Hepatocyte (in vitro differentiated cells): Measurements from ENCODE around the gene BCL2L12. TPM values are rescaled to one million over a fixed set of nuclear protein-coding genes. Genes with fewer than 3 reads are reported as not detected.

Experiments
- DNase-seq: peaks from one replicate; pipeline ENCODE4 v3.0.0-alpha.2; 2016; ENCODE audit warnings: low spot score
- H2AFZ ChIP-seq: fragments of 200-600 bp; sonication (generic); 2 replicates; pipeline ENCODE4 v1.6.0; 2016; ENCODE audit warnings: antibody characterized with exemption, mild to moderate bottlenecking
- H3K27ac ChIP-seq: fragments of 200-600 bp; sonication (generic); 2 replicates; pipeline ENCODE4 v1.5.1; 2016; ENCODE audit warnings: mild to moderate bottlenecking
- H3K27me3 ChIP-seq: fragments of 200-600 bp; sonication (generic); 2 replicates; pipeline ENCODE4 v1.6.1; 2016
- H3K36me3 ChIP-seq: fragments of 200-600 bp; sonication (generic); replicated peaks from 2 replicates; pipeline ENCODE4 v1.5.1; 2016; ENCODE audit warnings: low read depth; ENCODE audit not compliant: insufficient read depth
- H3K4me1 ChIP-seq: fragments of 200-600 bp; sonication (generic); 2 replicates; pipeline ENCODE4 v1.5.1; 2016; ENCODE audit warnings: mild to moderate bottlenecking, moderate library complexity; ENCODE audit not compliant: insufficient read depth
- H3K4me2 ChIP-seq: fragments of 200-600 bp; sonication (generic); 2 replicates; pipeline ENCODE4 v1.6.0; 2016
- H3K4me3 ChIP-seq: fragments of 200-600 bp; sonication (generic); 2 replicates; pipeline ENCODE4 v1.5.1; 2016; ENCODE audit warnings: mild to moderate bottlenecking
- H3K79me2 ChIP-seq: fragments of 200-600 bp; sonication (generic); 2 replicates; pipeline ENCODE4 v1.6.0; 2017; ENCODE audit warnings: mild to moderate bottlenecking
- H3K9me2 ChIP-seq: fragments of 200-600 bp; sonication (generic); replicated peaks from 2 replicates; pipeline ENCODE4 v1.6.0; 2017; ENCODE audit warnings: mild to moderate bottlenecking; ENCODE audit not compliant: insufficient read depth
- H3K9me3 ChIP-seq: fragments of 200-600 bp; sonication (generic); 2 replicates; pipeline ENCODE4 v1.5.1; 2016; ENCODE audit warnings: low read depth, mild to moderate bottlenecking
- H4K20me1 ChIP-seq: fragments of 200-600 bp; sonication (generic); 2 replicates; pipeline ENCODE4 v1.6.0; 2016; ENCODE audit warnings: mild to moderate bottlenecking; ENCODE audit not compliant: insufficient read depth, poor library complexity, severe bottlenecking
- EZH2 ChIP-seq: fragments of 200-600 bp; sonication (generic); IDR thresholded peaks from 2 replicates; pipeline ENCODE4 v1.6.1; 2016; ENCODE audit warnings: antibody characterized with exemption, mild to moderate bottlenecking, borderline replicate concordance
- EZH2phosphoT487 ChIP-seq: fragments of 200-600 bp; sonication (generic); IDR thresholded peaks from one replicate; pipeline ENCODE4 v1.6.1; 2018; ENCODE audit warnings: antibody characterized with exemption, mild to moderate bottlenecking, low read depth, moderate library complexity; ENCODE audit not compliant: unreplicated experiment, severe bottlenecking
- WGBS: methylation state at CpG from one replicate; pipeline ENCODE4 v1.1.6; 2016; ENCODE audit warnings: low lambda C conversion rate; ENCODE audit errors: missing lambda C conversion rate; 5-methylcytosine and 5-hydroxymethylcytosine counted together
- polyA plus RNA-seq: library from polyadenylated mRNA; unstranded; fragments of >200 nt; fragmentation: Nextera tagmentation; extraction: Ambion mirVana; gene quantifications from 2 replicates; pipeline ENCODE4 v1.2.1, GENCODE V29; 2016
- total RNA-seq: library from RNA; depleted of rRNA; stranded (reverse); fragments of >200 nt; gene quantifications from 2 replicates; pipeline ENCODE4 v1.2.3, GENCODE V29; 2014
- TF ChIP-seq, protein P1 (sequence below): fragments of 200-600 bp; sonication (generic); IDR thresholded peaks from 2 replicates; pipeline ENCODE4 v1.5.1; 2016; ENCODE audit warnings: antibody characterized with exemption, mild to moderate bottlenecking; ENCODE audit not compliant: poor library complexity

The BCL2L12 gene
- total and polyA plus RNA-seq, 2 experiments from 2014 or later = 4.9 to 28.3 TPM

GRCh38 chr19:49655570-49656455, 9.9 kb upstream of the BCL2L12 start:
- Histone ChIP-seq H2AFZ (no peak overlapping the region), H3K9me3 (no peaks in the 10 kb centered on the region), H3K4me1 (no peaks in the 10 kb centered on the region), H3K9me2 (no peaks in the 10 kb centered on the region), H3K4me2 (no peak overlapping the region), H3K27me3 (no peaks in the 10 kb centered on the region), H3K79me2 (no peaks in the 10 kb centered on the region), H3K36me3 (no peaks in the 10 kb centered on the region), H4K20me1 (no peaks in the 10 kb centered on the region), H3K27ac (no peak overlapping the region), H3K4me3 (no peak overlapping the region)
- DNase-seq = no peak
- 95% methylated on average over 23 of the region's 23 CpGs for WGBS
- TF ChIP-seq EZH2 (no peak), EZH2phosphoT487 (no peak)
- TF ChIP-seq, protein P1, sequence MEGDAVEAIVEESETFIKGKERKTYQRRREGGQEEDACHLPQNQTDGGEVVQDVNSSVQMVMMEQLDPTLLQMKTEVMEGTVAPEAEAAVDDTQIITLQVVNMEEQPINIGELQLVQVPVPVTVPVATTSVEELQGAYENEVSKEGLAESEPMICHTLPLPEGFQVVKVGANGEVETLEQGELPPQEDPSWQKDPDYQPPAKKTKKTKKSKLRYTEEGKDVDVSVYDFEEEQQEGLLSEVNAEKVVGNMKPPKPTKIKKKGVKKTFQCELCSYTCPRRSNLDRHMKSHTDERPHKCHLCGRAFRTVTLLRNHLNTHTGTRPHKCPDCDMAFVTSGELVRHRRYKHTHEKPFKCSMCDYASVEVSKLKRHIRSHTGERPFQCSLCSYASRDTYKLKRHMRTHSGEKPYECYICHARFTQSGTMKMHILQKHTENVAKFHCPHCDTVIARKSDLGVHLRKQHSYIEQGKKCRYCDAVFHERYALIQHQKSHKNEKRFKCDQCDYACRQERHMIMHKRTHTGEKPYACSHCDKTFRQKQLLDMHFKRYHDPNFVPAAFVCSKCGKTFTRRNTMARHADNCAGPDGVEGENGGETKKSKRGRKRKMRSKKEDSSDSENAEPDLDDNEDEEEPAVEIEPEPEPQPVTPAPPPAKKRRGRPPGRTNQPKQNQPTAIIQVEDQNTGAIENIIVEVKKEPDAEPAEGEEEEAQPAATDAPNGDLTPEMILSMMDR = no peak

GRCh38 chr19:49656456-49657109, 9.2 kb upstream of the BCL2L12 start:
- WGBS = 92% methylated on average over 17 of the region's 17 CpGs
- H3K79me2 ChIP-seq = no peaks in the 10 kb centered on the region
- H2AFZ ChIP-seq = no peak overlapping the region
- H3K4me2 ChIP-seq = no peak overlapping the region
- no peaks in the 10 kb centered on the region for H3K9me2 ChIP-seq
- no peak overlapping the region for H3K27ac ChIP-seq
- no peak for DNase-seq
- H4K20me1 ChIP-seq = no peaks in the 10 kb centered on the region
- H3K4me1 ChIP-seq = no peaks in the 10 kb centered on the region
- TF ChIP-seq EZH2phosphoT487 (no peak), EZH2 (no peak)
- TF ChIP-seq, protein P1 = no peak
- H3K36me3 ChIP-seq = no peaks in the 10 kb centered on the region
- H3K9me3 ChIP-seq = no peaks in the 10 kb centered on the region
- no peaks in the 10 kb centered on the region for H3K27me3 ChIP-seq
- H3K4me3 ChIP-seq = no peak overlapping the region

- TF ChIP-seq EZH2 (no peak), EZH2phosphoT487 (no peak)
- TF ChIP-seq, protein P1 = no peak
- Histone ChIP-seq H3K4me2 (no peak overlapping the region), H3K36me3 (no peaks in the 10 kb centered on the region), H4K20me1 (no peaks in the 10 kb centered on the region), H2AFZ (no peak overlapping the region), H3K9me2 (no peaks in the 10 kb centered on the region), H3K27ac (no peak overlapping the region), H3K79me2 (no peaks in the 10 kb centered on the region), H3K4me3 (no peak overlapping the region), H3K9me3 (no peaks in the 10 kb centered on the region), H3K4me1 (no peaks in the 10 kb centered on the region), H3K27me3 (no peaks in the 10 kb centered on the region)
- DNase-seq = no peak
- 95% methylated on average over 22 of the region's 22 CpGs for WGBS
These were observed 8.1 kb upstream of the BCL2L12 start for GRCh38 chr19:49657493-49658138.
